ENCODE data around the gene TADA3.

The TADA3 gene

GRCh38 chr3:9782770-9783169 lies 9.5 kb downstream of the TADA3 start:
- H3K27ac ChIP-seq = peak overlapping the region; percentile 94
- H3K4me1 ChIP-seq (ENCODE audit: control insufficient read depth in 1 of 2, insufficient read depth in 1 of 2, low read depth in 1 of 2, low read length in 1 of 2) = peaks cover 45% of the 10 kb centered on the region in 2 experiments
- no peaks in the 10 kb centered on the region for H3K9me3 ChIP-seq
- peaks cover 56% of the 10 kb centered on the region for H3K36me3 ChIP-seq
- no peaks in the 10 kb centered on the region for H3K27me3 ChIP-seq
- H3K4me3 ChIP-seq (ENCODE audit: low read depth in 1 of 2, low read length in 1 of 2) = no peak overlapping the region
- no peak for TF ChIP-seq CTCF (IDR thresholded peaks at IDR 0.05)

GRCh38 chr3:9781978-9782603 lies 10.2 kb downstream of the TADA3 start:
- peak overlapping the region; percentile 94 for H3K27ac ChIP-seq
- H3K27me3 ChIP-seq = no peaks in the 10 kb centered on the region
- peaks cover 50% of the 10 kb centered on the region for H3K36me3 ChIP-seq
- no peaks in the 10 kb centered on the region for H3K9me3 ChIP-seq
- peaks cover 45% of the 10 kb centered on the region in 2 experiments for H3K4me1 ChIP-seq (ENCODE audit: control insufficient read depth in 1 of 2, insufficient read depth in 1 of 2, low read depth in 1 of 2, low read length in 1 of 2)
- H3K4me3 ChIP-seq (ENCODE audit: low read depth in 1 of 2, low read length in 1 of 2) = peak overlapping the region in 1 of 2 experiments; percentile 54
- no peak for TF ChIP-seq CTCF (IDR thresholded peaks at IDR 0.05)

- TF ChIP-seq CTCF (IDR thresholded peaks at IDR 0.05) = no peak
- Histone ChIP-seq H3K36me3 (peaks cover 44% of the 10 kb centered on the region), H3K9me3 (no peaks in the 10 kb centered on the region), H3K27ac (peak overlapping the region; percentile 94), H3K4me1 (ENCODE audit: control insufficient read depth in 1 of 2, insufficient read depth in 1 of 2, low read depth in 1 of 2, low read length in 1 of 2) (peaks cover 45% of the 10 kb centered on the region in 2 experiments), H3K27me3 (no peaks in the 10 kb centered on the region), H3K4me3 (ENCODE audit: low read depth in 1 of 2, low read length in 1 of 2) (peak overlapping the region in 1 of 2 experiments; percentile 54)
Measured at GRCh38 chr3:9781551-9781950, 10.7 kb downstream of the TADA3 start.

- Histone ChIP-seq H3K9me3 (no peaks in the 10 kb centered on the region), H3K27me3 (no peaks in the 10 kb centered on the region), H3K36me3 (peaks cover 38% of the 10 kb centered on the region), H3K27ac (peak overlapping the region; percentile 94), H3K4me1 (ENCODE audit: control insufficient read depth in 1 of 2, insufficient read depth in 1 of 2, low read depth in 1 of 2, low read length in 1 of 2) (peaks cover 45% of the 10 kb centered on the region in 2 experiments), H3K4me3 (ENCODE audit: low read depth in 1 of 2, low read length in 1 of 2) (peak overlapping the region; percentile 43 to 54)
- TF ChIP-seq CTCF (IDR thresholded peaks at IDR 0.05) = no peak
Measured at GRCh38 chr3:9780910-9781309, 11.4 kb downstream of the TADA3 start.

GRCh38 chr3:9780458-9780812 lies 11.8 kb downstream of the TADA3 start:
- TF ChIP-seq CTCF (IDR thresholded peaks at IDR 0.05) = no peak
- no peaks in the 10 kb centered on the region for H3K9me3 ChIP-seq
- peak overlapping the region; percentile 43 to 54 for H3K4me3 ChIP-seq (ENCODE audit: low read depth in 1 of 2, low read length in 1 of 2)
- H3K36me3 ChIP-seq = peaks cover 33% of the 10 kb centered on the region
- H3K27me3 ChIP-seq = no peaks in the 10 kb centered on the region
- peak overlapping the region; percentile 94 for H3K27ac ChIP-seq
- peaks cover 45% of the 10 kb centered on the region in 2 experiments for H3K4me1 ChIP-seq (ENCODE audit: control insufficient read depth in 1 of 2, insufficient read depth in 1 of 2, low read depth in 1 of 2, low read length in 1 of 2)

All from neutrophil (primary cell).